GM19452 (cell line): ENCODE results near the gene OAS2.

Source experiments
- ATAC-seq: cut with Tn5 transposase; IDR thresholded peaks from one replicate; pipeline ENCODE4 v1.9.1; 2021; ENCODE audit not compliant: unreplicated experiment

The OAS2 gene

DNA sequence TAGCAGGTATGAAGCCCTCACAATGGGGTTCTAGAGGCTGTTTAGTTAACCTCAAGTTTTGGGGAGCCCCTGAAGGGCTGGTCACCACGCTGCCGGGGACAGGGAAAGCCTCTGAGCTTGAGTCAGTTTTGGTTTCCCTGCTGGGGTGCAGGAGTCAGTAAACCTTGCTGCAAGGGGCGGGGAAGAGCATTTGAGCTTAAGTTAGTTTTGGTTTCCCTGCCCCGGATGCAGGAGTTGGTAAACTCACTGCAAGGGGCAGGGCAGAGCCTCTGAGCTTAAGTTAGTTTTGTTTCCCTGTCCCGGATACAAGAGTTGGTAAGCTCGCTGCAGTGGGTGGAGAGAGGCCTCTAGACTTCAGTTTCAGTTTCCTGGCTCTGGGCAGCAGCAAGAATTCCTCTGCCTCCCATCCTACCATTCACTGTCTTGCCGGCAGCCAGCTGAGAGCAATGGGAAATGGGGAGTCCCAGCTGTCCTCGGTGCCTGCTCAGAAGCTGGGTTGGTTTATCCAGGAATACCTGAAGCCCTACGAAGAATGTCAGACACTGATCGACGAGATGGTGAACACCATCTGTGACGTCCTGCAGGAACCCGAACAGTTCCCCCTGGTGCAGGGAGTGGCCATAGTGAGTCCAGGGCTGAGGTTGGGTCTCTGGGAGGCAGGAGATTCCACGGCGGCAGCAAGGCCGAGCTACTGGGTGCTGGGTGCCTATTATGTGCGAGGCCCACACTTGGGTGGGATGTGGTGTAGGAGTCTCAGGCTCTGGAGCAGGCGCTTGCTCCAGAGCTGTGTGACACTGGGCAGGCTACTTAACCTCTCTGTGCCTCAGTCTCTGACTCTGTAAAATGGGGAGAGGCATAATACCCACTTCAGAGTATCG is at the start of gene OAS2:
TSS of gene OAS2 (plus strand) at position 357 of the 878 bp plus-strand sequence. CDS start at position 447, 90 bp downstream.
- peak; percentile 89 for ATAC-seq

DNA sequence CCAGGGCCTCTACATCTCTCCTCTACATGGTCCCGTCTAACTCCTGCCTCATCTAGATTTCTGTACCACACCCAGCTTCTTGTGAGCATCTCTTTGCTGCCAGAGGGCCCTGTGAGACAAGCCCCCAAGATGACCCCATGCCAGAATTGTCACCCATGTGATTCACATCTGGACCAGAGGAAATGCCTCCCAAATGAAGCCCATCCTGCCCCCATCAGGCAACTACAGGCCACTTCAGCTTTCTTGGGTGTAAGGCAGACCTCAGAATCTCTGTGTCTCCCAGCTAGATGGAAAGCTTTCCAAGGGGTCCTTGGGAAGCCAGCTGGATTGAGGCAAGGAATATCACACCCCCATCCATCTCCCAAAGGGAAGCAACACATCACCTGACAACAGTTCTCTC is 49.3 kb upstream of the OAS2 start:
- ATAC-seq: no peak

DNA sequence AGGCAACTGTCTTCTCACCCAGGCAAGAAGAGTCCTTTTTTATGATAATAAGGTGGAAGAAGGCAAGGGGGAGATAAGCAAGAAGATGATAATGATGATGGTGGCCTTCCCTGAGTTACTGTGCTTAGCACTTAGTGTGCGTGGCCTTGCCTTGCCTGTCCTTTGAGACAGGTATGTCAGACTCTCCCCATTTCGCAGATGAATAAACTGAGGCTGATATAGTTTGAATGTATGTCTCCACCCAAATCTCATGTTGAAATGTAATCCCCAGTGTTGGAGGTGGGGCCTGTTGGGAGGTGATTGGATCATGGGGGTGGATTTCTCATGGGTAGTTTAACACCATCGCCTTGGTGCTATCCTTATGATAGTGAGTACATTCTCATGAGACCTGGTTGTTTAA is 48.6 kb upstream of the OAS2 start:
- ATAC-seq: no peak

DNA sequence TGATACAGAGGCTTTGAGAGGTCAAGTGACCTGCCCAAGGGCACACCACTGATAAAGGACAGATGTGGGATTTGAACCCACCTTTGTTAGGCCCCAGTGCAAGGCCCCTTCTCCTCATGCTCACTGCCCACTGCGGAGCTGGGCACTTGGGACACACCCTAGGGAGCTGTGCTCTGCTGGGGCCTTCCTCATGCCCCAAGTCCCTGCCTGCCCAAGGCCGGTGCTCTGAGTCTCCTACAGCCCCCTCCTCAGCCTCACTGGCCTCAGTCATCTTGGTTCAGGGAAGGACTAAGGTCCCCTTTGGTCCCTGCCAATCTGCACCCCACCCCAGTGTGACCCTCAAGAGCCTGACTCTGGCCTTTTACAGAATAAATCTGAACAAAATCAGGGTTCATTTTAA is 48.0 kb upstream of the OAS2 start:
- no peak for ATAC-seq

DNA sequence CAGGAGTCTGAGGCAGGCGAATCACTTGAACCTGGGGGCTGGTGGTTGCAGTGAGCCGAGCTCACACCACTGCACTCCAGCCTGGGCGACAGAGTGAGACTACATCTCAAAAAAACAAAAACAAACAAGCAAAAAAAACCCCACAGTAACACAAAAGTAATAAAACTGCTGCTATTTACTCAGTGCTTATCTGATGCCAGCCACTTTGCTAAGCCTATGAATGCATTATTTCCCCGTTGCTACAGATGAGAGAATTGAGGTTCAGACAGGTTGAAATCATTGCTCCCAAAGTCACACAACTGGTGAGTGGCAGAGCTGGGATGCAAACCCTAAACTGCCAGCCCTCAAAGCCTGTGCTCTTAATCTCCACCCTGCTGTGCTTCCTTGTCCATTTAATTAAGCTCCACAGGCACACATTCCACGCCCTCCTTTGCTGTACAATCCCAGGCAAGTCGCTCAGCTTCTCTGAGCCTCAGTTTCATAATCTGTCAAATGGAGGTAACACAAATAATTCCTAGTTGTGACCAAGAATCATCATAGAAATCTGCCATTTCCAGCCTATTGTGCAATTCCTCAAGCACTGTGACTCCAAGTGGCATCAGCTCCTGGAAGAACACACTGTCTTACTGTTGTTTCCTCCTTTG is 45.7 kb upstream of the OAS2 start:
- no peak for ATAC-seq

- no peak for ATAC-seq
Observed at GRCh38 chr12:112933129-112933505, 45.2 kb upstream of the OAS2 start.

DNA sequence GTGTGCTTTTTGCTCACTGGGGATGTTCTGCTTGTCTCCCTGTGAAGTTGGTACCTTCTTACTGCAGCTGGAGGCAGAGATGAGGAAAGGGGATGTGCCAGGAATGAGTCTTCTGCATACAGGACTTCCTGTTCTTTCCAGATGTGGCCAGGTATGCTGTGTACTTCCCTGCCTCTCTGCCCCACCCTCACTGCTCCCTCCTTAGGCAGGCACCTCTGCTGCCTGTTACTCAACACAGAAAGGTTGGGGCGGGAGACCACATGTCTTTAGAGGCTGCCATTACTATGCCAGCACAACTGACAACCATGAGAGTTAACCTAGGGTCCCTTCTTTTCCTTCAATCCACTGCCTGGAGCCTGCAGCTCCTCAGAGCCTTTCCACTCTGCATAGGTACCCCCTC is 42.1 kb upstream of the OAS2 start:
- ATAC-seq: no peak

DNA sequence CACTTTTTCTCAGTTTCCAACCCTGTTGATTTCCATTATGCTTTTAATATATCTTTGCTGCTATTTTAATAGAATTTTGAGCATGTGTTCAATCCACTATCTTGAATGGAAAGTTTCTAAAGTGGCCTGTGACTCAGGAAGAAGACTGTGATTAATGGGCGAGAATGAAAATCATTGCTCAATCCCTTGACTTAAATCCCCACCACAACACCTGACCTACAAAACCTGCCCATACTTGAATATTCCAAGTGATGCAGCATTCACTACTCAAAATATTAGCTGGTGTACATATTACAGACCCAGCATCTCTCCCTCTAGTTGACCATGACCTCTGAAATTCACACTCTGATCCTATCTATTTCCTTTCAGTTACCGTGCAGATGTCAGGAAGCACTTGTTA is 41.4 kb upstream of the OAS2 start:
- ATAC-seq: no peak

- ATAC-seq: no peak
Observed at GRCh38 chr12:112937741-112938719, 40.3 kb upstream of the OAS2 start, which contains the start of gene OAS3. Gene OAS3 (plus strand): TSS chr12:112938474. CDS start chr12:112938531, 57 bp downstream.

DNA sequence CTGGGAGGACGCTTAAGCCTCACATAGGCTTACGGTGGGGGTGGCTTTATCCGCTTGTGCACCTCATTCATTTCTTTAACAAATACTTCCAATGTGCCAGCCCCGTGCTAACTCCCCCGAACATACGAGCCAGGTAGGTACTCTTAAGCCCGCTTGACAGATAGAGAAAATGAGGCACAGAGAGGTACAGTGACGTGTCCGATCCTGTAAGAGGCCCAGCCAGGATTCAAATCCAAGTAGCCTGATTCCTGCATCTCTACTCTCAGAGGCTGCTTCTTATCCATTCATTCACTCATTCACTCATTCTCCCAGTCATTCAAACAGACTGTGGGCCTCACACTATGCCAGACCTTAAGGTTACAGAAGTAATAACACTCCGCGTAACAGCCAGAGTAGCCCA is 39.6 kb upstream of the OAS2 start:
- ATAC-seq: no peak

GRCh38 chr12:112939761-112940381 is 38.4 kb upstream of the OAS2 start:
- peak; percentile 42 for ATAC-seq

GRCh38 chr12:112941528-112942335 is 36.6 kb upstream of the OAS2 start:
- ATAC-seq: no peak

DNA sequence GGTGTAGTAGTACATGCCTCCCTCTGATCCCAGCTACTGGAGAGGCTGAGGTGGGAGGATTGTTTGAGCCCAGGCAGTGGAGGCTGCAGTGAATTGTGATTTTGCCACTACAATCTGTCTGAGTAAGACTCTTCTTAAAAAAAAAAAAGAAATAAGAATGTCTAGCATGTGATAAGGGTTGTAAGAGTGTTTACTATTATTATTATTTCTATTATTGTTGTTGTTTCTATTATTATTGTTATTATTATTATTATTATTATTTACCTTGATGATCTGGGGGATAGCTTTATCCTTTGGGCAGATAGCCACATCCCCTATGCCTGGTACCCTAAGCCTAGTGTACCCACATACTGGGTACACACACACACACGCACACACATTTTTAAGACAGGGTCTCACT is 35.7 kb upstream of the OAS2 start:
- no peak for ATAC-seq

DNA sequence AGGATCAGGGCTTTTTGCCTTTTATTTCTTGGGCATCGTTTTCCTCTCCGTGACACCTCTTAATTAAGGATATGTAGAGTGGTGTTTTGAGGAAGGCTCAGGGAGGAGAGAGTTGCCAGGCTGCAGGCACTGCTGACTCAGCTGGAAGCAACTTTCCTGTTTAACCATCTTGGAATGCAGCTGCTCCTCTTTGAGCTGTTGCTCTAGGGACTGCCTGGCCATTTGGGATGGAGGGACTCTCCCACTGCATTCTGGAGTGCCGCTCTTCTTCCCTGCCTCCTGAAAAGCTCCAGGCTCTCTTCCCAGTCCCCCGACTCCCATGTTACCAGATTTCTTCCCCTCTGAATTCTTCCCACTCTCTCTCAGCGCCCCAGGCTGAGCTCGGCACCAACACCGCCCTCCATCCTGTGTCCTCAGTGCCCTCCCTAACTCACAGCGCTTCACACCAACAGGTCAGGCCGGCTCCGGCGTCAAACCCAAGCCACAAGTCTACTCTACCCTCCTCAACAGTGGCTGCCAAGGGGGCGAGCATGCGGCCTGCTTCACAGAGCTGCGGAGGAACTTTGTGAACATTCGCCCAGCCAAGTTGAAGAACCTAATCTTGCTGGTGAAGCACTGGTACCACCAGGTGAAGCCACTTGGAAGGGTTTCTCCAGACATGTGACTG is 34.2 kb upstream of the OAS2 start:
- no peak for ATAC-seq

DNA sequence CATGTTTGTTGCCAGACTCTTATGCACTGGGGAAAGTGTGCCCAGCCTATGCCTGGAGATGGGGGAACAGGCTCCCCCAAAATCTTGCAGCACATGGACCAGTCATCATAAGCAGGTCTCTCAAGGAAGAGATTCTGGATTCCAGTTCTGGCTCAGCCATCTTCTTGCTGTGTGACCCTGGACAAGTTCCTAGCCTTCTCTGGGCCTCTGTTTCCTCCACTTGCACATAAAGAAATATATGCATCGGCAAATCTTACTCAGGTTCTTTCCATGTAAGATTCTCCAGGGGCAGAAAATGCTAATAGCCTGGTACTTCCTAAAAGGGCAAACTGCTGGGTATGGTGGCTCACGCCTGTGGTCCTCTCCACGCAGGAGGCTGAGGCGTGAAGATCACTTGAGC is 32.8 kb upstream of the OAS2 start:
- no peak for ATAC-seq

GRCh38 chr12:112946236-112947000 is 31.9 kb upstream of the OAS2 start:
- ATAC-seq: no peak

- no peak for ATAC-seq
Observed at GRCh38 chr12:112947314-112947713, 31.0 kb upstream of the OAS2 start.

GRCh38 chr12:112947761-112948160 is 30.6 kb upstream of the OAS2 start:
- ATAC-seq: no peak

DNA sequence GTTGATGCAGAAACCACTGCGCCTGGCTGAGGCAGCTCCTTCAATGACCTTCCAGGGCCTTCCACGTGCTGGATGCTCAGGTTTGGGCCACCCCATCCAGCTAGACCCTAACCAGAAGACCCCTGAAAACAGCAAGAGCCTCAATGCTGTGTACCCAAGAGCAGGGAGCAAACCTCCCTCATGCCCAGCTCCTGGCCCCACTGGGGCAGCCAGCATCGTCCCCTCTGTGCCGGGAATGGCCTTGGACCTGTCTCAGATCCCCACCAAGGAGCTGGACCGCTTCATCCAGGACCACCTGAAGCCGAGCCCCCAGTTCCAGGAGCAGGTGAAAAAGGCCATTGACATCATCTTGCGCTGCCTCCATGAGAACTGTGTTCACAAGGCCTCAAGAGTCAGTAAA is 29.5 kb upstream of the OAS2 start:
- ATAC-seq: no peak
